Measurements from ENCODE around the gene RTP5. TPM values are rescaled to one million over a fixed set of nuclear protein-coding genes. Genes with fewer than 3 reads are reported as not detected.

Gene RTP5
- total RNA-seq, 1 experiment from 2014 or later: not detected

GRCh38 chr2:241834527-241835210, 34.9 kb upstream of the RTP5 start:
- POLR2A ChIA-PET: no interaction called here
- Histone ChIP-seq H3K27me3 (replicated peaks; ENCODE audit: control insufficient read depth, insufficient read depth, low read length) (no peaks in the 10 kb centered on the region), H3K4me3 (ENCODE audit: low read depth, low read length) (no peak overlapping the region), H3K9me3 (no peaks in the 10 kb centered on the region; the same call in 1 of the 2 replicates), H3K4me1 (no peaks in the 10 kb centered on the region), H3K36me3 (ENCODE audit: control insufficient read depth, insufficient read depth, low read length) (no peaks in the 10 kb centered on the region)
- H3K9me3 Mint-ChIP-seq (ENCODE audit: unreplicated experiment): no peaks in the 10 kb centered on the region
- no peaks in the 10 kb centered on the region for H3K36me3 Mint-ChIP-seq (ENCODE audit: insufficient read depth, unreplicated experiment)
- intact Hi-C loops (cut with micrococcal nuclease; ENCODE audit: unreplicated experiment): no loop called here
- H3K4me1 Mint-ChIP-seq (ENCODE audit: low read depth, unreplicated experiment): no peaks in the 10 kb centered on the region
- CTCF ChIA-PET: no interaction called here
- H3K27me3 Mint-ChIP-seq (ENCODE audit: insufficient read depth, unreplicated experiment): no peaks in the 10 kb centered on the region
- BruUV-seq (replicated peaks): no TSS peak
- no peak for DNase-seq
- H3K4me3 Mint-ChIP-seq (ENCODE audit: unreplicated experiment): no peak overlapping the region
- TF ChIP-seq CTCF (IDR thresholded peaks at IDR 0.05; ENCODE audit: insufficient read depth in 1 of 2, low read depth in 1 of 2, low read length in 1 of 2, severe bottlenecking in 1 of 2, unreplicated experiment in 1 of 2): no peak
- no peak overlapping the region for H3K27ac Mint-ChIP-seq (ENCODE audit: unreplicated experiment)

GRCh38 chr2:241835611-241836010, 33.9 kb upstream of the RTP5 start:
- H3K36me3 Mint-ChIP-seq (ENCODE audit: insufficient read depth, unreplicated experiment): no peaks in the 10 kb centered on the region
- no peak overlapping the region for H3K4me3 ChIP-seq (ENCODE audit: low read depth, low read length)
- H3K4me1 ChIP-seq: no peaks in the 10 kb centered on the region
- H3K4me3 Mint-ChIP-seq (ENCODE audit: unreplicated experiment): no peak overlapping the region
- no peaks in the 10 kb centered on the region; the same call in 1 of the 2 replicates for H3K9me3 ChIP-seq
- no peak for TF ChIP-seq CTCF (IDR thresholded peaks at IDR 0.05; ENCODE audit: insufficient read depth in 1 of 2, low read depth in 1 of 2, low read length in 1 of 2, severe bottlenecking in 1 of 2, unreplicated experiment in 1 of 2)
- POLR2A ChIA-PET: no interaction called here
- CTCF ChIA-PET: no interaction called here
- intact Hi-C loops (cut with micrococcal nuclease; ENCODE audit: unreplicated experiment): no loop called here
- H3K27ac Mint-ChIP-seq (ENCODE audit: unreplicated experiment): no peak overlapping the region
- no peaks in the 10 kb centered on the region for H3K4me1 Mint-ChIP-seq (ENCODE audit: low read depth, unreplicated experiment)
- H3K27me3 Mint-ChIP-seq (ENCODE audit: insufficient read depth, unreplicated experiment): no peaks in the 10 kb centered on the region
- no peaks in the 10 kb centered on the region for H3K36me3 ChIP-seq (ENCODE audit: control insufficient read depth, insufficient read depth, low read length)
- no peaks in the 10 kb centered on the region for H3K27me3 ChIP-seq (replicated peaks; ENCODE audit: control insufficient read depth, insufficient read depth, low read length)
- no TSS peak for BruUV-seq (replicated peaks)
- no peak for DNase-seq
- H3K9me3 Mint-ChIP-seq (ENCODE audit: unreplicated experiment): no peaks in the 10 kb centered on the region

- no peaks in the 10 kb centered on the region for H3K36me3 Mint-ChIP-seq (ENCODE audit: insufficient read depth, unreplicated experiment)
- H3K4me3 Mint-ChIP-seq (ENCODE audit: unreplicated experiment): no peak overlapping the region
- H3K4me1 ChIP-seq: no peaks in the 10 kb centered on the region
- DNase-seq: no peak
- intact Hi-C loops (cut with micrococcal nuclease; ENCODE audit: unreplicated experiment): no loop called here
- no peaks in the 10 kb centered on the region for H3K27me3 Mint-ChIP-seq (ENCODE audit: insufficient read depth, unreplicated experiment)
- no peaks in the 10 kb centered on the region for H3K9me3 Mint-ChIP-seq (ENCODE audit: unreplicated experiment)
- H3K4me3 ChIP-seq (ENCODE audit: low read depth, low read length): no peak overlapping the region
- H3K36me3 ChIP-seq (ENCODE audit: control insufficient read depth, insufficient read depth, low read length): no peaks in the 10 kb centered on the region
- H3K27ac Mint-ChIP-seq (ENCODE audit: unreplicated experiment): no peak overlapping the region
- H3K9me3 ChIP-seq: no peaks in the 10 kb centered on the region; the same call in 1 of the 2 replicates
- ChIA-PET POLR2A (no interaction called here), CTCF (no interaction called here)
- H3K4me1 Mint-ChIP-seq (ENCODE audit: low read depth, unreplicated experiment): no peaks in the 10 kb centered on the region
- H3K27me3 ChIP-seq (replicated peaks; ENCODE audit: control insufficient read depth, insufficient read depth, low read length): no peaks in the 10 kb centered on the region
- BruUV-seq (replicated peaks): no TSS peak
- no peak for TF ChIP-seq CTCF (IDR thresholded peaks at IDR 0.05; ENCODE audit: insufficient read depth in 1 of 2, low read depth in 1 of 2, low read length in 1 of 2, severe bottlenecking in 1 of 2, unreplicated experiment in 1 of 2)
Measured at GRCh38 chr2:241836292-241836691, 33.2 kb upstream of the RTP5 start.
